NCI-H1417 (cell line): ENCODE results near the gene MAMSTR.
"Not testable (repeated sequence)": the region's sequence is repeated elsewhere in the genome, so short reads cannot be mapped to it uniquely, and the experiment has no call there.

Experiments
- DNase-seq, 3 experiments: peaks; one replicate each; lab custom pipeline; 2025; lab: John Stamatoyannopoulos, UW

The MAMSTR gene

GRCh38 chr19:48686088-48686487, 33.4 kb downstream of the MAMSTR start:
- DNase-seq: no peak

DNA sequence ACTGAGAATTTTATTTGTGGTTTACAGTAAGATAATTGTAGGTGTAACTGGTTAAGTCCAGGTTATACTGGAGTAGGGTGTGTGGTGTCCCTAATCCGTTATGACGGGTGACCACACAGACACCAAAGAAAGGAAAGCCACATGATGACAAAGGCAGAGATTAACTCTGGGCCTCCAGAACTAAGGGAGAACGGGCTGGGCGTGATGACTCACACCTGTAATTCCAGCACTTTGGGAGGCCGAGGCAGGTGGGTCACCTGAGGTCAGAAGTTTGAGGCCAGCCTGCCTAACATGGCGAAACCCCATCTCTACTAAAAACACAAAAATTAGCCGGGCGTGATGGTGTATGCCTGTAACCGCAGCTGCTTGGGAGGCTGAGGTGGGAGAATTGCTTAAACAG, 33.9 kb downstream of the MAMSTR start:
- DNase-seq: no peak

DNA sequence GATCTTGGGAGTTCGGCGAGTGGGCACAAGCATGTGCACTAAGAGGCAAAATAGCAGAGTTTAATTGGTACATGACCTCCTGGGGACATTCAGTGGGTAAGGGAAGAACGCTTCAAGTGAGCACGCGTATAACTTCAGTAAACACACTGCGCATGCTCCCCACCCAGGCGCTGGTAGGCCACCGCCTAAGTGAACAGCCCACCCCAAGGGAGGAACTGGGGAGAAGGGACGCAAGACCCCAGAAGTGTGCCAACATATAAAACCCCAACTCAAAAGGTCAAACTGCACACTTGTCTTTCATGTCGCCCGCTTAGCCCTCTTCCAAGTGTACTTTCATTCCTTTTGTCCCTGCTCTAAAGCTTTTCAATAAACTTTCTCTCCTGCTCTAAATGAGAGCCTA, 36.2 kb downstream of the MAMSTR start:
- no peak for DNase-seq

DNA sequence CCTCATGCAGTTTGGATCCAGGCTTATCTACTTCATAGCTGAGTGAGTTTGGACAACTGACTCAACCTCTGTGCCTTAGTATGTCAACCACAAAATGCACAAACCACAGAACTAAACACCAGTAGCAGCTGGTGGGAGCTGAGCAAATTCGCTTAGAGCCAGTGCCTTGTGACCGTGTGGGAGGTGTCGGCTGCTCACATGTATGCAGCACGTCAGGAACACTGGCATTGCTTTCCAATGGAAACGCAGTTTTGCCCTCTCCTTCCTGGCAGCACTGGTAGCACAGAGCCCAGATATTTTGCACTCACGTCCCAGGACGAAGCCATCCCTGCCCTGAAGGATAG, 38.4 kb downstream of the MAMSTR start:
- DNase-seq: no peak

DNA sequence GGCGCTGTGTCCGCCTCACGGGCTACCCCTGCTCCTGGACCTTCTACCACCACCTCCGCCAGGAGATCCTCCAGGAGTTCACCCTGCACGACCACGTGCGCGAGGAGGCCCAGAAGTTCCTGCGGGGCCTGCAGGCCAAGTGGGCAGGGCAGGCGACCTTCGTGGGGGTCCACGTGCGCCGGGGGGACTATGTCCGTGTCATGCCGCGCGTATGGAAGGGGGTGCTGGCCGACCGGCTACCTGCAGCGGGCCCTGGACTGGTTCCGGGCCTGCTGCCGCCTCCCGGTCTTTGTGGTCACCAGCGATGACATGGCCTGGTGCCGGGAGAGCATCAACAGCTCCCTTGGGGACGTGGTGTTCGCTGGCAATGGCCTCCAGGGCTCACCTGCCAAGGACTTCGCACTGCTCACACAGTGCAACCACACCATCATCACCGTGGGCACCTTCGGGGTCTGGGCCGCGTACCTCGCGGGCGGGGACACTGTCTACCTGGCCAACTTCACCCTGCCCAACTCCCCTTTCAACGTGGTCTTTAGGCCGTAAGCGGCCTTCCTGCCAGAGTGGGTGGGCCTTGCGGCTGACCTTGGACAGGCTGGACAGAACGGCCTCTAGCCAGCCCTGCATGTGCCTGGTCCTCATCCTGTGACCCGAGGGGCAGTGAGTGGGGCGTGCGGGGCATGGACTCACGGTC, 38.9 kb downstream of the MAMSTR start:
- DNase-seq: no peak

DNA sequence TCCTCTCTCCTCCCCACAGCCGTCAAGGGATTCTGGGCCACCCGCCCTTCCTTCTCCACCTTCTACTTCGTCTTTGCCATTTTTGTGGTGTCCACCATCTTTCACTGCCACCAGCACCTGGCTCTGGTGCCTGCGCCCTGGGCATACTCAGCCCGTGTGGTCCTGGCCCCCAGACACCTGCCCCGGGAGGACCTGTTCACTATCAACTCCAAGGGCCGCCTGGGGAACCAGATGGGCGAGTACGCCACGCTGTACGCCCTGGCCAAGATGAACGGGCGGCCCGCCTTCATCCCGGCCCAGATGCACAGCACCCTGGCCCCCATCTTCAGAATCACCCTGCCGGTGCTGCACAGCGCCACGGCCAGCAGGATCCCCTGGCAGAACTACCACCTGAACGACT, 39.5 kb downstream of the MAMSTR start:
- DNase-seq: not testable (repeated sequence)

DNA sequence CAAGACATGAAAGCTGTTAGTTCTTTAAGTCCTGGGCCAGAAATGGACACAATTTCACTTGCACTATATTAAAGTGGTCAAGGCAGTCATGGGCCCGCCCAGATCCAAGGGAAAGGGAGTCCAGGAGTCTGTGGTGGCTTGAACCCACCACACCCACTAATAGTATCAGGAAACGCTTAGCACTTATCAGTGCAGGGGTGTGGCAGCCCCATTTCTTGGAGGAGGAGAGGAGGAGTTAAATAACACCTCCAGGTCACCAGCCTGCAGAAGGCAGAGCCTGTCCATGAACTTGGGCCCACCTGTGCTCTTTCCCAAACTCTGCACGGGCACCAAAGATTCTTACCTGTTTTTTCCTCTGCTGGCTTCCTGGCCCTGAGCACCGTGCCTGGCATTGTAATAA, 41.3 kb downstream of the MAMSTR start:
- no peak for DNase-seq

DNA sequence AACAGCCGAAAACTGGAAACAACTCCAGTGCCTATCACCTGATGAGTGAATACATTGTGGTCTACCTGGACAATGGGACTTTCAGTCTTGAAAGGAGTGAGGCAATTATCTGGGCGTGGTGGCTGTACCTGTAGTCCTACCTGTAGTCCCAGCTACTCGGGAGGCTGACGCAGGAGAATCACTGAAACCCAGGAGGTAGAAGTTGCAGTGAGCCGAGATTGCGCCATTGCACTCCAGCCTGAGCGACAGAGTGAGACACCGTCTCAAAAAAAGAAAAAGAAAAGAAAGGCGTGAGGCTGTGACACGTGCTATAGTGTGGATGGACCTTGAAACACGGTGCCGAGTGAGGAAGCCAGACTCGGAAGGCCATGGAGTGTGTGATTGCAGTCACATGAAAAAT, 42.6 kb downstream of the MAMSTR start:
- DNase-seq: no peak

DNA sequence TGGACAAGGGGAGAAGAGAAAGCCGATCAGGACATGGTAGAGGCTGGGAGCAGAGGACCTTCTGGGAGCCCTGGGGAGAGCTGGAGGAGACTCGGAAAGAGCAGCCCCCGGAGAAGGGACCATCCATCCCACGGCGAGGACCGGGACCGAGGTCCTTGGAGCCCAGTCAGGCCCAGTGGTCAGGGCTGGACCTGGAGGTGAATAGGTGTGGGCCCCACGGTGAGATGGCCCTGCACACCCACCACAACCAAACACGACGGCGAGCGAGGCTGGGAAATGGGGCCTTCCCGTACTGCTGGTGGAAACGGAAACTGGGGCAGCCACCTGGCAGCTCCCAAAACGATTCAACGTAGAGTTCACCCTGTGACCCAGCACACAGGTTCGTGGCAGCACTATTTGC, 43.0 kb downstream of the MAMSTR start:
- DNase-seq: no peak

DNA sequence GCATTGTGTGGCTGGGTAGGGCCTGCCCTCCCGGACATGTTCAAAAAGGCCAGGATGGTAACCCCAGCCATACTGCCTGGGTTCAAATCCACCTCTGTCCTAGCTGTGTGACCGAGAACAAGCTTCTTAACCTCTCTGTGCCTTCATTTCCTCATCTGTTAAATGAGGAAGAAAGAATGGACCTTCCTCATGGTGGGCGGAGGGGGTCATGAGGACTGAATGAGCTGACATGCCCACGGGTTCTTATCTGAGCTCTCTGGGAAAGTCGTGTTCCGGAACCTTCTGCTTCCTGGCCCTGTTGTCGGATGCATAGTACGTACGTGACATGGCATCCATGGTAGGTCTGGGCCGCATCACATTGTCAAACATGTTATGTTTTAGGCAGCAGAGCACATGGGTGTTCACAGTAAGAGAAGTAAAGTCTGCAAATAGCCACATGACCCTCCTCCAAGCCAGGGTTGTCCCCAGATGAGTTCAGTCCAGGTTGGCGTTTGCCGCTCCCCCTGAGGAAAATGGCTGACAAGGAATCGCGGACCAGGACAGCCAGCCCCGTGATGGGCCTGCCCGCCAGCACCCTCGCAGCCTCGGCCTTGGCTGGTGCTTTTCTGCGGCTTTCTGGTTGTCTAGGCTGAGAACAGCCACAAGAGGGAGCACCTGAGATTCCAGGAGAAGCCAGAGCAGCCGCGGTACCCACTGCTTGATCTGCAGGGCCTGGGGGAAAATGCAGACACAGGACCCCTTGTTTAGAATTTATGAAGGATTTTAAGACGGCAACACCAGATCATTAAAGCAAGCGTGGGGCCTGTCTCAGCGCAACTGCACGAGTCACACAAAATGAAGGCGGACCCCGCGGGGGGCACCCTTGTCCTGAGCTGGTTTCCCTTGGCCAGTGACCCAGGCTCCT, 44.4 kb downstream of the MAMSTR start:
- peak; percentile 61 to 89 (median 87) for DNase-seq

- DNase-seq: no peak
These were observed 45.2 kb downstream of the MAMSTR start for GRCh38 chr19:48674216-48674809.

DNA sequence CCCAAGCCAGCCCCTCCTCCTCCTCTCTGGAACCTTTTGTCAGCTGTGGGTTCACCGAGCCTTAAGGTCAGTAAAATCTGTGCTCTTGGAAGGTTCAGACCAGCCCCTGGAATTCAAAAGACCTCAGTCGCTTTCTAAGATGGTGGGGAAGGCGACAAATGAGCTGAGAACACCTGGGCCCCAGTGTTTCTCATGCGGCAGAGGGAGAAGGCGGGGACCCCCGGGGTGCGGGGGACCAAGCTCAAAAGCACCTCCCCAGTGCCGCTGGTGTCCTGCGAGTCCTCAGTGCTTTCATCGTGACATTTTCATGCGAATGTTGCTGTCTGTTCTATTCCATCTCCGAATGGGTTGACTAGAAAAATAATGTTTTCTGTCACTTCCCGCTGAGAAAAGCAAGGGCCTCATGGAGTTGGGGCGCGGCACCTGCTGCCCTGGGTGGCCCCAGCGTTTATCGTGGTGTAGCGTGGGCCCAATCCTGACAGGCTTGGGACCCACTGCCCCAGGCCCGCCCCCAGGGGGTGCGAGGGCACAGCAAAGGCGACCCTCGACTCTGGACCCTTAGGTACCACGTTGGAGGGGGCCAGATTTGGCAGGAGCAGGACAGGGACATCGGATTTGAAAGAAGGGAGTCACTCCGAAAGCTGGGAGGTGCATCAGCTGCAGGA, 46.0 kb downstream of the MAMSTR start:
- no peak for DNase-seq

- no peak for DNase-seq
These were observed 46.5 kb downstream of the MAMSTR start, which contains the start of gene NTN5 for GRCh38 chr19:48672994-48673393. NTN5 (minus strand) TSS chr19:48673017; CDS start chr19:48670986, 2,031 bp downstream.

DNA sequence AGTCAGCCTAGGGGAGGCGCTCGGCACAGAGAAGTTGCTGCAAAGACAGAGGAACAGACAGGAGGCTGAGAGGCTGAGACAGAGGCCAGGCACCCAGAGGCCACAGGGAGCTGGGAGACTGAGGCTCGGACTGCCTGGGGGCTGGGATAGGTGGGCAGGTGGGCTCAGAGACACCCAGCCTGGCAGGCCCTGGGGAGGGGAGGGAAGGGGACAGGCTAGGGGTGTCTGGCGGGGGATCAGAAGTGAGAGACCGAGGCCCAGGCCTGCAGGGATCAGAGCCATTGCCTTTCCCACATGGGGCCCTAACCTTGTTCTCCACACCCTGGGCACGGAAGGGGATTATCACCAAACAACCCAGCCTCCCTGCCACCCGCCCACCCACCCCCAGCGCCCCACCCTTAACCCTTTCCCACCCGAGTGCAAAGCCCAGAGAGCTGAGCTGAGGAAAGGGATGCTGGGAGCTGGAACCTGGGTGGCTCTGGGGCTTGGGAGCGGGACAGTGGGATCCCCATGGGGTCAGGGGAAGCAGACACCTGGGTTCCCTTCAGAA, 48.0 kb downstream of the MAMSTR start:
- no peak for DNase-seq

DNA sequence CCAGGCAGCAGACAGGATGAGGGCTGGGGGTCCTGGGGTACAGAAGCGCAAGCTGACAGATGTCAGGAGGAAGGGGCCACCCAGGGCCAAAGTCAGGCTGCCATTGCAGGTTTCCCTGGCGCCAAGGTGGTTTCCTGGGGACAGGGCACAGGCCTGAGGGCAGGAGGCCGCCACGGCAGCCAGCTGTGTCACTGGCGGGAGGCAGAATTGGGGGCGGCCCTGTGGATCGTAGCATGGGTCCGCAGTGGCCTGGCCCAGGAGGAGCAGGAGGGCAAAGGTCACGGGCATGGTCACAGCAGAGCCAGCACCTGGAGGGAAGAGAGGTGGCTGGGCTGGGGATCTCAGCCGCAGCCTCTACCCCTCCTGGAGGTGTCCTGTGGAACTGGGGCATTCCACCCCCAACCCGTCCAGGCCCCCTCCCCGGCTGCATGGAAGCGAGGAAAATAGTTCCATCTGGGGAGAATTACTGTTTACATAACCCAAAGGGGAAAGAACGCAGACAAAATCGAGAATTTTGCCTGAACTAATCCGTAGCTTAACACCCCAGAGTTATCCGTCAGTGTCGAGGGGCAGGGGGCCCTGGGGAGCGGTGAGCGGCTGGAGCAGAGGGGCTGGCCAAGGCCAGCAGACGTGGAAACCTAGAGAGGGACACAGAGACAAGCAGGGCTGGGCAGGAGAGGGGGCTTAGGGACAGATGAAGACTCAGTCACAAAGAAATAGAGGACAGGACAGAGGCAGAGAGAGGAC, 48.7 kb downstream of the MAMSTR start:
- DNase-seq: no peak

DNA sequence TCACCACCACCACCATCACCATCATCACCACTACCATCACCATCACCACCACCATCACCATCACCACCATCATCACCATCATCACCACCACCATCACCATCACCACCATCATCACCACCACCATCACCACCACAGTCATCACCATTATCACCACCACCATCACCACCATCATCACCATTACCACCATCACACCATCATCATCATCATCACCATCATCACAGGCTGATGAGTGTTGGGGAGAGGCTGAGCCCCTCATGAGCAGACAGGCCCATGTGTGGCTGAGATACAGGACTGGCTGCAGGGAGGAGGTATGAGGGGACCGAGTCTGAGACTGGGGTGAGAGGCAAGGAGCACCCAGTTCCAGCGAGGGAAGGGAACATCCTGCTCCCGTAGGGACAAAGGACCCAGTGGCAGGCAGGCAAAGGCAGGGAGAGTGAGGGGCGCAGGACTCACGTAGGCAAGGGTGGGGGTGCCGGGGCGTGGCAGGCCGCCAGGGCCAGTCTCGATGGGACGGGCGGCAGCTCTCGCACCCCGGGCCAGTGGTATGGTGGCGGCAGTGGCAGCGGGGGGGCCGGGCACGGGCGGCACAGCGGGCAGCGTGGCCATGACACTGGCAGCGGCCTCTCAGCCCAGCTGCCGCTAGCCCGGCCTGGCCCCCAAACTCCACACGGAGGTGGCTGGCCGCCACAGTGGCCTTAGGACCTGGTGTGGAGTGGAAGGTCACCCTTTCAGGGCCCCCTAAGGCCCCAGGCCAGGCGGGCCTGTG, 49.4 kb downstream of the MAMSTR start:
- DNase-seq: no peak

DNA sequence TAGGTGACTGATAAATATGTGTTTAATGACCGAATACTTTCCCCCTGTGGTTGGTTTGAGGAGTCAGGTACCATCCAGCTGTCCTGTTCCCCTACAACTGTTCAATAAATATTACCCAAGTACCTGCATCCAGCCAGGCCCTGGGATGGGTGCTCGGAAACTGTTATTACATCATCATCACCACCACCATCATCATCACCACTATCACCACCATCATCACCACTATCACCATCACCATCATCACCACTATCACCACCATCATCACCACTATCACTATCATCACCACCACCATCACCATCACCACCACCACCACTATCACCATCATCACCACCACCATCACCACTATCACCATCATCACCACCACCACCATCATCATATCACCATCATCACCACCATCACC, 50.8 kb downstream of the MAMSTR start:
- no peak for DNase-seq

DNA sequence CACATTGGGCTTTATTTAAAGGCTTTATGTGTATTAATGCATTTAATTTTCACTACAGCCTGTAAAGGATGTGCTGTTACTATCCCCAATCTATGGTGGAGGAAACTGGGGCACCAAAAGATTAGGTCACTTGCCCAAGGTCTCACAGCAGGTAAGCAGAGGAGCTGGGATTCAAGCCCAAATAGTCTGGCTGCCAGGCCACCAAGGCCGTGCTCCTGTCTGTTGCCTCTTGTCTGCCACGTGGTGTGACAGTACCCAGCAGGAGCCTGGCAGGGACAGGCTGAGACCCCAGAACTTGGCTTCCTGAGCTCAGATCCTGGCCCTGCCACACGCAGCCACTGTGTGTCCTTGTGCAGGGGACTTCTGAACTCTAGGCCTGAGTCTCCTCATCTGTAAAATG, 51.2 kb downstream of the MAMSTR start:
- DNase-seq: no peak

- DNase-seq: no peak
These were observed 53.7 kb downstream of the MAMSTR start for GRCh38 chr19:48665786-48666185.

DNA sequence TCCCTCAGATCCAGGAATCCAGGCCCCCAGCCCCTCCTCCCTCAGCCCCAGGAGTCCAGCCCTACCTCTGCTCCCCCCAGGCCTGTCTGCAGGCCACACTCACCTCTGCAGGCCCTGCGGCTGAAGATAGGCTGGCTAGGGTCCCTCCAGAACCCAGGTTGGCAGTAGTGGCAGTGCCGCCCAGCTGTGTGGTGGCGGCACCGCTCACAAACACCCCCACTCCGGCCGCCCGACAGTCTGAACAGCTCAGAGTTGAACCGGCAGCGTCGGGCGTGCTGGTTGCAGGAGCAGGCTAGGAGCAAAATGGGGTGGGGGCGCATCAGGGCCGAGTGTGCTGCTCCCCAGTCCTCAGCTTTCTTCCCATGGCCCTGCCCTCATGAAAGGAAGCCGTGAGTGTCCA, 55.0 kb downstream of the MAMSTR start:
- DNase-seq: no peak

GRCh38 chr19:48663667-48664066, 55.9 kb downstream of the MAMSTR start:
- DNase-seq: no peak
